Adrenal gland (tissue), 5 donors: ENCODE results near the gene TAS2R10.

ENCODE experiments used
- POLR2A ChIP-seq, 2 donors: fragments of 450-650 bp; IDR thresholded peaks; one replicate each; pipeline ENCODE4 v1.6.1; 2017; ENCODE audit warnings: antibody characterized with exemption in 2 of 2, mild to moderate bottlenecking in 2 of 2, moderate library complexity in 1 of 2
- TF ChIP-seq, protein P1 (sequence below), 6 experiments: fragments of 450-650 bp in 4 of 6; fragments of 200-600 bp in 2 of 6; sonication (generic) in 1 of 6; IDR thresholded peaks; 1 replicate in 5 of 6; 2 replicates in 1 of 6; pipeline versions ENCODE4 v1.5.1 to v1.8.0; 2016 to 2021; ENCODE audit warnings: antibody characterized with exemption in 6 of 6, mild to moderate bottlenecking in 2 of 6, moderate library complexity in 1 of 6
- donor health status: DM: no; HTN: no; CAD: no.

DNA sequence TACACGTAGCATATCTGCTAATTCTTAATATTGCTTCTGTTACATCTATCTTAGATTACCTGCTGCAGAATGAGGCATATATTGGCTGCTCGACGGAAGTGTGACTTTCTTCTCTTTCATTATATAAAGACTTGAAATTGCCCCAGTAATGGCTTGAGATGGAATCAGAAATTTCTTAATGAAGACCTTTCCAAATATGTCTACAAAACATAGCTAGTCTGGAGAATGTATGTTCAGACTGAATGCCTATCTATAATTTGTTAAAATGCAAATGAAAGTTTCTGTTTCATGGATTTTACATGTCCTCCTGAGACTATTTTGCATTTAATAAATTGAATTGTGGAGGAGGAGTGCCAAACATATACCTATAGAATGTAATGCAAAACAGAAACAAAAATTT lies at the start of gene TAS2R10:
- TF ChIP-seq, protein P1, sequence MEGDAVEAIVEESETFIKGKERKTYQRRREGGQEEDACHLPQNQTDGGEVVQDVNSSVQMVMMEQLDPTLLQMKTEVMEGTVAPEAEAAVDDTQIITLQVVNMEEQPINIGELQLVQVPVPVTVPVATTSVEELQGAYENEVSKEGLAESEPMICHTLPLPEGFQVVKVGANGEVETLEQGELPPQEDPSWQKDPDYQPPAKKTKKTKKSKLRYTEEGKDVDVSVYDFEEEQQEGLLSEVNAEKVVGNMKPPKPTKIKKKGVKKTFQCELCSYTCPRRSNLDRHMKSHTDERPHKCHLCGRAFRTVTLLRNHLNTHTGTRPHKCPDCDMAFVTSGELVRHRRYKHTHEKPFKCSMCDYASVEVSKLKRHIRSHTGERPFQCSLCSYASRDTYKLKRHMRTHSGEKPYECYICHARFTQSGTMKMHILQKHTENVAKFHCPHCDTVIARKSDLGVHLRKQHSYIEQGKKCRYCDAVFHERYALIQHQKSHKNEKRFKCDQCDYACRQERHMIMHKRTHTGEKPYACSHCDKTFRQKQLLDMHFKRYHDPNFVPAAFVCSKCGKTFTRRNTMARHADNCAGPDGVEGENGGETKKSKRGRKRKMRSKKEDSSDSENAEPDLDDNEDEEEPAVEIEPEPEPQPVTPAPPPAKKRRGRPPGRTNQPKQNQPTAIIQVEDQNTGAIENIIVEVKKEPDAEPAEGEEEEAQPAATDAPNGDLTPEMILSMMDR (IDR thresholded peaks at IDR 0.05): no peak
- TF ChIP-seq POLR2A (IDR thresholded peaks at IDR 0.05): no peak
